Measurements from ENCODE around the gene ZNF438. TPM values are rescaled to one million over a fixed set of nuclear protein-coding genes. Genes with fewer than 3 reads are reported as not detected.
"Not testable (repeated sequence)": the region's sequence is repeated elsewhere in the genome, so short reads cannot be mapped to it uniquely, and the experiment has no call there.

The ZNF438 gene
- total RNA-seq, 1 donor, result 4.3 TPM

DNA sequence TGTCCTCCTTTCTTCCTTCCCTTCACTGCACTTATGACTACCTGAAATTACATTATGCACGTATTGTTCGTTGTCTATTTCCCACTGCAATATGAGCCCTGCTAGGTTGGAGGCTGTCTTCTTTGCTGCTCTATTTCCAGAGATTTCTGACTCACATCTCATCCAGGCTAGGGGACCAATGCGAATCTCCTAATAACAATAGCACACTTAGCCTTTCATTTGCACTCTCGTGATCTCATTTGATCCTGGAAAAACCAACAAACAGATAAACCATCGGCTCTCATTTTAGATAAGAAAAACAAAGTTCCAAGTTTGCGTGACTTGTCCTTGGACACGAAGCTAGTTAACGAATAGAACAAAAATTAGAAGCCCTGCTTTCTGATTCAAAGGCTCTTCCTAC is 1.4 kb downstream of the ZNF438 start:
- no peaks in the 10 kb centered on the region for H3K27me3 ChIP-seq (ENCODE audit: insufficient read depth, low read length)
- no peak for DNase-seq (ENCODE audit: insufficient read length, low spot score, missing footprints)
- no peaks in the 10 kb centered on the region for H3K36me3 ChIP-seq (ENCODE audit: insufficient read depth, low read length)
- H3K4me3 ChIP-seq (ENCODE audit: insufficient read depth, low read length), result no peak overlapping the region
- no peaks in the 10 kb centered on the region for H4K20me1 ChIP-seq (ENCODE audit: insufficient read depth, low read length)
- peaks cover 29% of the 10 kb centered on the region for H3K4me1 ChIP-seq (ENCODE audit: insufficient read depth, low read length)
- no peaks in the 10 kb centered on the region for H3K9me3 ChIP-seq (ENCODE audit: low read depth, low read length)
- TF ChIP-seq, protein P1, sequence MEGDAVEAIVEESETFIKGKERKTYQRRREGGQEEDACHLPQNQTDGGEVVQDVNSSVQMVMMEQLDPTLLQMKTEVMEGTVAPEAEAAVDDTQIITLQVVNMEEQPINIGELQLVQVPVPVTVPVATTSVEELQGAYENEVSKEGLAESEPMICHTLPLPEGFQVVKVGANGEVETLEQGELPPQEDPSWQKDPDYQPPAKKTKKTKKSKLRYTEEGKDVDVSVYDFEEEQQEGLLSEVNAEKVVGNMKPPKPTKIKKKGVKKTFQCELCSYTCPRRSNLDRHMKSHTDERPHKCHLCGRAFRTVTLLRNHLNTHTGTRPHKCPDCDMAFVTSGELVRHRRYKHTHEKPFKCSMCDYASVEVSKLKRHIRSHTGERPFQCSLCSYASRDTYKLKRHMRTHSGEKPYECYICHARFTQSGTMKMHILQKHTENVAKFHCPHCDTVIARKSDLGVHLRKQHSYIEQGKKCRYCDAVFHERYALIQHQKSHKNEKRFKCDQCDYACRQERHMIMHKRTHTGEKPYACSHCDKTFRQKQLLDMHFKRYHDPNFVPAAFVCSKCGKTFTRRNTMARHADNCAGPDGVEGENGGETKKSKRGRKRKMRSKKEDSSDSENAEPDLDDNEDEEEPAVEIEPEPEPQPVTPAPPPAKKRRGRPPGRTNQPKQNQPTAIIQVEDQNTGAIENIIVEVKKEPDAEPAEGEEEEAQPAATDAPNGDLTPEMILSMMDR (IDR thresholded peaks at IDR 0.05; ENCODE audit: extremely low read depth, low read depth, low read length), result no peak
- peak overlapping the region; percentile 25 for H2AFZ ChIP-seq (ENCODE audit: low read length)
- H3K27ac ChIP-seq (ENCODE audit: low read depth, low read length), result no peak overlapping the region
- H3K79me2 ChIP-seq (ENCODE audit: insufficient read depth, low read length), result peaks cover 15% of the 10 kb centered on the region
- H3K4me2 ChIP-seq (ENCODE audit: insufficient read depth, low read length), result no peak overlapping the region

DNA sequence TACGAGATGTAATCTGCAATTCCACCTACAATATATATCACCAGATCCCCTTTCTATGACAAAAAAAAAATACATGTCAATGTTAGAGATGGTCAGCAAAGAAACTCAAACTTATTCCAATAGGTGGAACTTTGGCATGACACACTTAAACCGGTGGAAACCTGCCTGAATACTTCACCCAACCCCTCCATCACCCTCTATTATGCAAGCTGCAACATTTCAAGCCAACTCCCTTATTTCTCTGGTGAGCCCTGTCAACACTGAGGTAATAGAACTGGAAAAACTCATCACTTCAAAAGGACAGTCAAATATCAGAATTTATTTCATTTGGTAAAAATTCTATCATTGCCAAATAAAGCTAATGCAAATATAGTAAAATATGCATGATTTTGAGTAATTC is 3.6 kb downstream of the ZNF438 start:
- TF ChIP-seq, protein P1 (IDR thresholded peaks at IDR 0.05; ENCODE audit: extremely low read depth, low read depth, low read length), result no peak
- no peak for DNase-seq (ENCODE audit: insufficient read length, low spot score, missing footprints)
- Histone ChIP-seq H3K4me2 (ENCODE audit: insufficient read depth, low read length) (no peak overlapping the region), H3K9me3 (ENCODE audit: low read depth, low read length) (no peaks in the 10 kb centered on the region), H4K20me1 (ENCODE audit: insufficient read depth, low read length) (no peaks in the 10 kb centered on the region), H3K4me1 (ENCODE audit: insufficient read depth, low read length) (peaks cover 13% of the 10 kb centered on the region), H3K4me3 (ENCODE audit: insufficient read depth, low read length) (no peak overlapping the region), H3K27ac (ENCODE audit: low read depth, low read length) (no peak overlapping the region), H2AFZ (ENCODE audit: low read length) (no peak overlapping the region), H3K27me3 (ENCODE audit: insufficient read depth, low read length) (no peaks in the 10 kb centered on the region), H3K36me3 (ENCODE audit: insufficient read depth, low read length) (no peaks in the 10 kb centered on the region), H3K79me2 (ENCODE audit: insufficient read depth, low read length) (peaks cover 22% of the 10 kb centered on the region)

DNA sequence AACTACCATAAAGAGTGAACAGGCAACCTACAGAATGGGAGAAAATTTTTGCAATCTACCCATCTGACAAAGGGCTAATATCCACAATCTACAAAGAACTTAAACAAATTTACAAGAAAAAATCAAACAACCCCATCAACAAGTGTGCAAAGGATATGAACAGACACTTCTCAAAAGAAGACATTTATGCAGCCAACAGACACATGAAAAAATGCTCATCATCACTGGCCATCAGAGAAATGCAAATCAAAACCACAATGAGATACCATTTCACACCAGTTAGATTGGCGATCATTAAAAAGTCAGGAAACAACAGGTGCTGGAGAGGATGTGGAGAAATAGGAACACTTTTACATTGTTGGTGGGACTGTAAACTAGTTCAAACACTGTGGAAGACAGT is 5.4 kb downstream of the ZNF438 start:
- not testable (repeated sequence) for H3K9me3 ChIP-seq (ENCODE audit: low read depth, low read length); H2AFZ ChIP-seq (ENCODE audit: low read length); H3K27ac ChIP-seq (ENCODE audit: low read depth, low read length); H3K36me3 ChIP-seq (ENCODE audit: insufficient read depth, low read length); DNase-seq (ENCODE audit: insufficient read length, low spot score, missing footprints); H3K27me3 ChIP-seq (ENCODE audit: insufficient read depth, low read length); H3K4me2 ChIP-seq (ENCODE audit: insufficient read depth, low read length); H4K20me1 ChIP-seq (ENCODE audit: insufficient read depth, low read length); H3K4me3 ChIP-seq (ENCODE audit: insufficient read depth, low read length); H3K4me1 ChIP-seq (ENCODE audit: insufficient read depth, low read length)
- H3K79me2 ChIP-seq (ENCODE audit: insufficient read depth, low read length), result peaks cover 26% of the 10 kb centered on the region

DNA sequence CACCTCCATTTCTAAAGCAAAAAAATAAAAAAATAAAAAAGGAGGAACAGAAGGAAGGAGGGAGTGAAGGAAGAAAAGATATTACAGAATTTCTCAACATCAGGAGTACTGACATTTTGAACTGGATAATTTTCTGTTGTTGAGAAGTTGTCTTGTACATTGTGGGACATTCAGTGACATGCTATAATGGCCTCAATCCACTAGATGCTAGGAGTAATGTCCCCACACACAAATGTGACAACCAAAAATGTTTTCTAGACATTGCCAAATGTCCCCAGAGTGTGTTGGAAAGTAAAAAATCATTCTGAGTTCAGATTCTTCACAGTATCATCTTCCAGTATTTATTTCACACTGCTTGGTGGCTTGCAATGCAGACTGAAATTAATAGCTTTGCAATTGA is 6.5 kb downstream of the ZNF438 start:
- H3K27ac ChIP-seq (ENCODE audit: low read depth, low read length), result no peak overlapping the region

More for the DNA sequence above, 6.5 kb downstream of the ZNF438 start:
- Histone ChIP-seq H3K36me3 (ENCODE audit: insufficient read depth, low read length) (no peaks in the 10 kb centered on the region), H3K9me3 (ENCODE audit: low read depth, low read length) (no peaks in the 10 kb centered on the region), H3K4me2 (ENCODE audit: insufficient read depth, low read length) (no peak overlapping the region), H3K79me2 (ENCODE audit: insufficient read depth, low read length) (peaks cover 16% of the 10 kb centered on the region), H3K4me3 (ENCODE audit: insufficient read depth, low read length) (no peak overlapping the region), H3K27me3 (ENCODE audit: insufficient read depth, low read length) (no peaks in the 10 kb centered on the region), H4K20me1 (ENCODE audit: insufficient read depth, low read length) (no peaks in the 10 kb centered on the region), H2AFZ (ENCODE audit: low read length) (no peak overlapping the region), H3K4me1 (ENCODE audit: insufficient read depth, low read length) (no peaks in the 10 kb centered on the region)
- TF ChIP-seq, protein P1 (IDR thresholded peaks at IDR 0.05; ENCODE audit: extremely low read depth, low read depth, low read length), result no peak
- peak; percentile 31 for DNase-seq (ENCODE audit: insufficient read length, low spot score, missing footprints)

All from osteoblast (primary cell).